ENCODE data around the gene CFH. TPM values are rescaled to one million over a fixed set of nuclear protein-coding genes. Genes with fewer than 3 reads are reported as not detected.

CFH gene
- total RNA-seq (2022) (not detected in 2 replicates), Bru-seq, nascent RNA (percentile 1 among the genes with signal in this experiment), BruChase-seq, experiment 1, labeled RNA remaining after a 2-hour chase (not detected), BruChase-seq, experiment 2, labeled RNA remaining after a 6-hour chase (not detected)
- long read RNA-seq = 0 reads

- Histone ChIP-seq H3K9me3 (no peaks in the 10 kb centered on the region), H3K27me3 (replicated peaks; ENCODE audit: control insufficient read depth, insufficient read depth, low read length) (no peaks in the 10 kb centered on the region), H3K4me3 (ENCODE audit: low read depth, low read length) (no peak within 1 kb of the TSS), H3K4me1 (no peaks in the 10 kb centered on the region), H3K36me3 (ENCODE audit: control insufficient read depth, insufficient read depth, low read length) (no peaks in the 10 kb centered on the region)
- H3K27ac Mint-ChIP-seq (ENCODE audit: unreplicated experiment) = no peak within 1 kb of the TSS
- ChIA-PET POLR2A (no interaction called here), CTCF (no interaction called here)
- no TSS peak for BruUV-seq (replicated peaks)
- no peak for TF ChIP-seq CTCF (IDR thresholded peaks at IDR 0.05; ENCODE audit: insufficient read depth in 1 of 2, low read depth in 1 of 2, low read length in 1 of 2, severe bottlenecking in 1 of 2, unreplicated experiment in 1 of 2)
- H3K9me3 Mint-ChIP-seq (ENCODE audit: unreplicated experiment) = no peaks in the 10 kb centered on the region
- no peaks in the 10 kb centered on the region for H3K4me1 Mint-ChIP-seq (ENCODE audit: low read depth, unreplicated experiment)
- no peak for DNase-seq
- intact Hi-C loops (cut with micrococcal nuclease; ENCODE audit: unreplicated experiment) = no loop called here
- no peaks in the 10 kb centered on the region for H3K36me3 Mint-ChIP-seq (ENCODE audit: insufficient read depth, unreplicated experiment)
- H3K27me3 Mint-ChIP-seq (ENCODE audit: insufficient read depth, unreplicated experiment) = no peaks in the 10 kb centered on the region
- no peak within 1 kb of the TSS for H3K4me3 Mint-ChIP-seq (ENCODE audit: unreplicated experiment)
Observed at GRCh38 chr1:196651637-196652215, at the start of gene CFH. Gene CFH, plus strand, starts transcription at chr1:196652043. Its CDS starts 75 bp downstream, at chr1:196652118.

- Histone ChIP-seq H3K4me3 (ENCODE audit: low read depth, low read length) (no peak overlapping the region), H3K36me3 (ENCODE audit: control insufficient read depth, insufficient read depth, low read length) (no peaks in the 10 kb centered on the region), H3K9me3 (no peaks in the 10 kb centered on the region), H3K4me1 (no peaks in the 10 kb centered on the region), H3K27me3 (replicated peaks; ENCODE audit: control insufficient read depth, insufficient read depth, low read length) (no peaks in the 10 kb centered on the region)
- no peak overlapping the region for H3K27ac Mint-ChIP-seq (ENCODE audit: unreplicated experiment)
- H3K4me1 Mint-ChIP-seq (ENCODE audit: low read depth, unreplicated experiment) = no peaks in the 10 kb centered on the region
- ChIA-PET CTCF (no interaction called here), POLR2A (no interaction called here)
- no peaks in the 10 kb centered on the region for H3K36me3 Mint-ChIP-seq (ENCODE audit: insufficient read depth, unreplicated experiment)
- intact Hi-C loops (cut with micrococcal nuclease; ENCODE audit: unreplicated experiment) = no loop called here
- DNase-seq = no peak
- H3K27me3 Mint-ChIP-seq (ENCODE audit: insufficient read depth, unreplicated experiment) = no peaks in the 10 kb centered on the region
- no peak for TF ChIP-seq CTCF (IDR thresholded peaks at IDR 0.05; ENCODE audit: insufficient read depth in 1 of 2, low read depth in 1 of 2, low read length in 1 of 2, severe bottlenecking in 1 of 2, unreplicated experiment in 1 of 2)
- H3K4me3 Mint-ChIP-seq (ENCODE audit: unreplicated experiment) = no peak overlapping the region
- no peaks in the 10 kb centered on the region for H3K9me3 Mint-ChIP-seq (ENCODE audit: unreplicated experiment)
- BruUV-seq (replicated peaks) = no TSS peak
Observed at GRCh38 chr1:196603651-196604050, 48.2 kb upstream of the CFH start.

GRCh38 chr1:196607981-196608380 is 43.9 kb upstream of the CFH start:
- no peaks in the 10 kb centered on the region for H3K27me3 Mint-ChIP-seq (ENCODE audit: insufficient read depth, unreplicated experiment)
- BruUV-seq (replicated peaks) = no TSS peak
- intact Hi-C loops (cut with micrococcal nuclease; ENCODE audit: unreplicated experiment) = no loop called here
- ChIA-PET CTCF (no interaction called here), POLR2A (no interaction called here)
- H3K4me3 Mint-ChIP-seq (ENCODE audit: unreplicated experiment) = no peak overlapping the region
- no peak overlapping the region for H3K27ac Mint-ChIP-seq (ENCODE audit: unreplicated experiment)
- no peaks in the 10 kb centered on the region for H3K27me3 ChIP-seq (replicated peaks; ENCODE audit: control insufficient read depth, insufficient read depth, low read length)
- no peak for DNase-seq
- H3K4me3 ChIP-seq (ENCODE audit: low read depth, low read length) = no peak overlapping the region
- no peaks in the 10 kb centered on the region for H3K9me3 Mint-ChIP-seq (ENCODE audit: unreplicated experiment)
- no peaks in the 10 kb centered on the region for H3K4me1 Mint-ChIP-seq (ENCODE audit: low read depth, unreplicated experiment)
- no peaks in the 10 kb centered on the region for H3K4me1 ChIP-seq
- no peaks in the 10 kb centered on the region for H3K36me3 Mint-ChIP-seq (ENCODE audit: insufficient read depth, unreplicated experiment)
- H3K9me3 ChIP-seq = no peaks in the 10 kb centered on the region
- TF ChIP-seq CTCF (IDR thresholded peaks at IDR 0.05; ENCODE audit: insufficient read depth in 1 of 2, low read depth in 1 of 2, low read length in 1 of 2, severe bottlenecking in 1 of 2, unreplicated experiment in 1 of 2) = no peak
- H3K36me3 ChIP-seq (ENCODE audit: control insufficient read depth, insufficient read depth, low read length) = no peaks in the 10 kb centered on the region

Data from Caco-2 (cell line).